ENCODE results near the gene COMMD1.

GRCh38 chr2:62056341-62056740 is 150.9 kb downstream of the COMMD1 start:
- TF ChIP-seq CTCF (IDR thresholded peaks at IDR 0.05; ENCODE audit: poor library complexity): no peak
- TF ChIP-seq EZH2 (IDR thresholded peaks at IDR 0.05; ENCODE audit: borderline replicate concordance): no peak

All from hepatocyte (in vitro differentiated cells).